Endothelial cell (in vitro differentiated cells): ENCODE measurements around the gene CABLES1. TPM values are rescaled to one million over a fixed set of nuclear protein-coding genes. Genes with fewer than 3 reads are reported as not detected.

Source experiments
- DNase-seq: peaks from one replicate; pipeline ENCODE4 v3.0.0; 2021; ENCODE audit warnings: low spot score
- H3K27ac Mint-ChIP-seq: one replicate; pipeline ENCODE4 v1.8.0; 2021; ENCODE audit warnings: mixed read lengths, inconsistent platforms; ENCODE audit not compliant: unreplicated experiment
- H3K27me3 Mint-ChIP-seq: one replicate; pipeline ENCODE4 v1.8.0; 2021; ENCODE audit warnings: mild to moderate bottlenecking, moderate library complexity, mixed read lengths, inconsistent platforms; ENCODE audit not compliant: unreplicated experiment
- H3K36me3 Mint-ChIP-seq: one replicate; pipeline ENCODE4 v1.8.0; 2021; ENCODE audit warnings: mild to moderate bottlenecking, low read depth, mixed read lengths, inconsistent platforms; ENCODE audit not compliant: unreplicated experiment
- H3K4me1 Mint-ChIP-seq: one replicate; pipeline ENCODE4 v1.8.0; 2021; ENCODE audit warnings: mild to moderate bottlenecking, mixed read lengths, inconsistent platforms; ENCODE audit not compliant: unreplicated experiment
- H3K4me3 Mint-ChIP-seq: one replicate; pipeline ENCODE4 v1.8.0; 2021; ENCODE audit warnings: mild to moderate bottlenecking, mixed read lengths, inconsistent platforms; ENCODE audit not compliant: unreplicated experiment
- H3K9me3 Mint-ChIP-seq: one replicate; pipeline ENCODE4 v1.8.0; 2021; ENCODE audit warnings: mixed read lengths, inconsistent platforms; ENCODE audit not compliant: unreplicated experiment
- CTCF ChIP-seq: fragments of 200-600 bp; sonication (generic); IDR thresholded peaks from one replicate; pipeline ENCODE4 v1.5.0; 2021; ENCODE audit warnings: antibody characterized with exemption; ENCODE audit not compliant: unreplicated experiment
- total RNA-seq: library from RNA; stranded (reverse); fragmentation: NEBNext Ultra II Directional; extraction: Animal tissue kit (Norgen Biotek cat#: 25700); gene quantifications from one replicate; pipeline ENCODE4 v1.2.1, GENCODE V29; 2021; ENCODE audit not compliant: unreplicated experiment

Gene CABLES1
- total RNA-seq, 1 donor from 2014 or later = 24.9 TPM

DNA sequence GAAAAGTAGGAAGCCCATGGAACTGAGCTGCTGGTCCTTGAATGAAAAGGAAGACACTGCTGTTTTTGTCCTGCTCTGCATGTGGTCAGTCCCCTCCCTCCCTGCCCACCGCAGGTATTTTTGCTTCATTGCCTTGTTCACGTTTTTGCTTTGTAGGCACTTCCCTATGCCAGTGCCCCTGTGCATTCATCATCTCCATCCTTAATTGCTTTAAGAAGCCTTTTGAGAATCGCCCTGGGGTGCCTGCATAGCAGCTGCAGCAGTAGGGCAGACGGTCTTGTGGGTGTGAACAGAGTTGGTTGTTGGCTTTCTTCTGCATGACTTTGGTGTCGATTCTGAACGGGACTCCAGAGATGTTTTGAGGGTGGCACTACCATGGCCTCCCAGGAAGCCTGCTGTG, 97.0 kb downstream of the CABLES1 start:
- no peak for TF ChIP-seq CTCF
- Mint-ChIP-seq H3K9me3 (no peaks in the 10 kb centered on the region), H3K27me3 (peaks cover 4% of the 10 kb centered on the region), H3K4me3 (no peak overlapping the region), H3K27ac (no peak overlapping the region), H3K4me1 (peaks cover 15% of the 10 kb centered on the region), H3K36me3 (peaks cover 43% of the 10 kb centered on the region)
- no peak for DNase-seq

DNA sequence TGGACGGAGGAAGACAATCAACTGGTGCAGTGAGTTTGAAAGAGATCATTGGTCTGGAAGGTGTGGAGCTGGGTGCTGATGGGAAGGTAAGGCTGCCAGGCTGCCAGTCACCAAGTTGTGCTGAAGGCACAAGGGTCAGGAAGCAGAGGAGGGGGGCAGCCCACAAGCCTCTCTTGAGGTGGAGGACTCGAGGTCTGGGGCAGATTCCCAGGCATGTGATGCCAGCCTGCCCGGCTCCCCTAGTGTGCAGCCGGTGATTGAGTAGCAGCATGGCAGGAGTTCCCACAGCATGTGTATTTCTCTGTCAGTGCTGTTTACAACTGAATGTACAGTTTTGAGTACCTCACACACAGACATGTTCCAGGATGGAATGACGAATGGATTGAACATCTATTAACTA, 99.3 kb downstream of the CABLES1 start:
- Mint-ChIP-seq H3K4me1 (peaks cover 27% of the 10 kb centered on the region), H3K4me3 (no peak overlapping the region), H3K9me3 (no peaks in the 10 kb centered on the region), H3K27ac (no peak overlapping the region), H3K36me3 (peaks cover 54% of the 10 kb centered on the region), H3K27me3 (peaks cover 5% of the 10 kb centered on the region)
- TF ChIP-seq CTCF = no peak
- DNase-seq = no peak

- H3K4me3 Mint-ChIP-seq = no peak overlapping the region
- TF ChIP-seq CTCF = no peak
- H3K9me3 Mint-ChIP-seq = no peaks in the 10 kb centered on the region
- H3K4me1 Mint-ChIP-seq = peaks cover 31% of the 10 kb centered on the region
- peaks cover 55% of the 10 kb centered on the region for H3K36me3 Mint-ChIP-seq
- no peak for DNase-seq
- H3K27ac Mint-ChIP-seq = no peak overlapping the region
- H3K27me3 Mint-ChIP-seq = peaks cover 6% of the 10 kb centered on the region
These were observed 100.1 kb downstream of the CABLES1 start for GRCh38 chr18:23235336-23235735.

DNA sequence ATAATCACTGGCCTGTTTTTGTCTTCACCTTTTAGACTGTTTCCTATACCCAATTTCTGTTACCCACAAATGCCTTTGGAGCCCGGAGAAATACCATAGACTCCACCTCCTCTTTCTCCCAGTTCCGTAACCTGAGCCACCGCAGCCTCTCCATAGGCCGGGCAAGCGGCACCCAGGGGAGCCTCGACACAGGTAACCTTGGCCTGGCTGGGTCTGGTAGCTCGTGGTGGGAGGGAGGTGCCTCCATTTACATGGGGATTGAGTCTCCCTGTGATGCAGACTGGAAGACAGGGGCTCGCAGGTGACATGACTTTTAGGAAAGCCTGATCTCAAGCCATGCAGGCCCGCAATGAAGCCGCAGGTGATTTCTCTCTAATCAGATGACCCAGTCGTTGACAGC, 100.6 kb downstream of the CABLES1 start:
- peaks cover 57% of the 10 kb centered on the region for H3K36me3 Mint-ChIP-seq
- H3K27ac Mint-ChIP-seq = no peak overlapping the region
- DNase-seq = no peak

More for the DNA sequence above, 100.6 kb downstream of the CABLES1 start:
- H3K9me3 Mint-ChIP-seq = no peaks in the 10 kb centered on the region
- no peak overlapping the region for H3K4me3 Mint-ChIP-seq
- peaks cover 6% of the 10 kb centered on the region for H3K27me3 Mint-ChIP-seq
- H3K4me1 Mint-ChIP-seq = peaks cover 35% of the 10 kb centered on the region
- no peak for TF ChIP-seq CTCF
